GM18873 (cell line): ENCODE data around the gene SETD3.

ENCODE experiments used
- ATAC-seq: cut with Tn5 transposase; IDR thresholded peaks from one replicate; pipeline ENCODE4 v1.9.1; 2021; ENCODE audit warnings: mild to moderate bottlenecking, moderate library complexity, moderate number of reproducible peaks; ENCODE audit not compliant: unreplicated experiment, low FRiP score

The SETD3 gene

GRCh38 chr14:99402950-99403349 lies 77.7 kb downstream of the SETD3 start:
- no peak for ATAC-seq

GRCh38 chr14:99402285-99402648 lies 78.4 kb downstream of the SETD3 start:
- no peak for ATAC-seq

GRCh38 chr14:99401621-99402284 lies 78.9 kb downstream of the SETD3 start:
- no peak for ATAC-seq

GRCh38 chr14:99401211-99401610 lies 79.4 kb downstream of the SETD3 start:
- no peak for ATAC-seq

GRCh38 chr14:99397698-99398097 lies 83.0 kb downstream of the SETD3 start:
- no peak for ATAC-seq

- no peak for ATAC-seq
Measured at GRCh38 chr14:99395909-99396530, 84.6 kb downstream of the SETD3 start.

GRCh38 chr14:99394602-99395156 lies 86.0 kb downstream of the SETD3 start:
- ATAC-seq = no peak

GRCh38 chr14:99393059-99393655 lies 87.5 kb downstream of the SETD3 start:
- ATAC-seq = no peak

- no peak for ATAC-seq
Measured at GRCh38 chr14:99391671-99392070, 89.0 kb downstream of the SETD3 start.

GRCh38 chr14:99389174-99389826 lies 91.4 kb downstream of the SETD3 start:
- no peak for ATAC-seq

GRCh38 chr14:99388286-99388685 lies 92.4 kb downstream of the SETD3 start:
- ATAC-seq = no peak

GRCh38 chr14:99387880-99388279 lies 92.8 kb downstream of the SETD3 start:
- ATAC-seq = no peak

- no peak for ATAC-seq
Measured at GRCh38 chr14:99384450-99385417, 95.9 kb downstream of the SETD3 start.

GRCh38 chr14:99383472-99384449 lies 96.9 kb downstream of the SETD3 start:
- no peak for ATAC-seq

GRCh38 chr14:99382781-99383471 lies 97.7 kb downstream of the SETD3 start:
- ATAC-seq = no peak

- no peak for ATAC-seq
Measured at GRCh38 chr14:99382071-99382470, 98.6 kb downstream of the SETD3 start.

- no peak for ATAC-seq
Measured at GRCh38 chr14:99381688-99382060, 99.0 kb downstream of the SETD3 start.

GRCh38 chr14:99380991-99381687 lies 99.5 kb downstream of the SETD3 start:
- ATAC-seq = no peak
